ENCODE measurements around the gene AGR2.

Gene AGR2

DNA sequence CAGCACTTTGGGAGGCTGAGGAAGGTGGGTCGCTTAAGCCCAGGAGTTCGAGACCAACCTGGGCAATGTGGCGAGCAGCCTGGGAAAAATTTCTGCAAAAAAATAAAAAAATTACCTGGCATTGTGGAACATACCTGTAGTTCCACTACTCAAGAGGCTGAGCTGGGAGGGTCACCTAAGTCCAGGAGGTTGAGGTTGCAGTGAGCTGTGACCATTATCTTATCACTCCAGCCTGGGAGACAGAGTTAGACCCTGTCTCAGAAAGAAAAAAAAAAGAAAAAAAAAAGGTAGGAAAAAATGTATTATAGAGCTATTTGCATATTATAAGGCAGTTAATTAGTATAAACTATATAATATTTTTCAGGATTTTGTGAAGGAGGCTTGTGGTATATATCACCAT, 62.3 kb downstream of the AGR2 start:
- Histone ChIP-seq H3K9ac (ENCODE audit: insufficient read length, low read depth) (no peak overlapping the region), H3K9me3 (ENCODE audit: insufficient read depth, low read length) (no peaks in the 10 kb centered on the region), H3K36me3 (ENCODE audit: insufficient read depth, insufficient read length, low read length) (no peaks in the 10 kb centered on the region), H3K4me3 (ENCODE audit: insufficient read length, low read depth) (no peak overlapping the region), H3K27me3 (ENCODE audit: insufficient read depth, insufficient read length) (no peaks in the 10 kb centered on the region), H3K4me1 (ENCODE audit: insufficient read depth, insufficient read length) (no peaks in the 10 kb centered on the region)
- no peak for DNase-seq (ENCODE audit: low read depth, low spot score)
- TF ChIP-seq SUZ12 (IDR thresholded peaks at IDR 0.05; ENCODE audit: extremely low read depth, insufficient read depth, insufficient read length) (no peak), YY1 (IDR thresholded peaks at IDR 0.05; ENCODE audit: insufficient read depth, insufficient read length) (no peak), ZNF274 (IDR thresholded peaks at IDR 0.05; ENCODE audit: low read depth, low read length) (no peak)
